Measurements from ENCODE around the gene MTG2. TPM values are rescaled to one million over a fixed set of nuclear protein-coding genes. Genes with fewer than 3 reads are reported as not detected.

Gene MTG2
- total and polyA plus RNA-seq, 2 of the 13 experiments (the other 11 are each of a cell fraction or from before 2014, with no cell fraction given): 20.4 to 37.8 TPM

DNA sequence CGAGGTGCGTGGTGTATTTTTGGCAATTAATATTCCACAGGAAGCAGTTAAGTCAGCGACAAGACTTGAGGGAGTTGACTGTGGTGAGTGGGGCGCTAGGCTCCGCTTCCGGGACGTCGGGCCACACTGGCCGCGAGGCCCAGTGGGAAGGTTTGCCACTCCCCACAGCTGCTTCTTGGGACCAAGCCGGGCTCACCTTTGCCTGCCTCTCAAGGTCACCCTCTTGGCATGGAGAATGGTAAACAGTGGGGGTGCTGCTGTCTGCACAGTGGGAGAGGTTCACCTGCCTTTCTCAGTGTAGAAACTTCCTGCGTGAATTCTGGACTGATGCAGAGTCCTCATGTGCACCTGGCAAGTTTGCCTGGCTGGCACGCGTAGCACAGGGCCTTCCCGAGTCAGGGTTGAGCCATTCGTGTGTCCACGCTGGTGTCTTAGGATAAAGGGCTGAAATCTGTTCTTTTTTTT, 61.8 kb downstream of the MTG2 start (continued):
- TF ChIP-seq IKZF5 (CRISPR knock-in tag; IDR thresholded peaks at IDR 0.05) (0 out of 2 replicates have a peak, but pooled peaks have one; percentile 43), PLRG1 (conservative IDR thresholded peaks at IDR 0.05) (no peak), ZBTB38 (CRISPR knock-in tag; IDR thresholded peaks at IDR 0.05) (peak; percentile 91), EEA1 (CRISPR knock-in tag; IDR thresholded peaks at IDR 0.05; ENCODE audit: borderline replicate concordance) (0 out of 2 replicates have a peak, but pooled peaks have one; percentile 17), ZNF234 (CRISPR knock-in tag; conservative IDR thresholded peaks at IDR 0.05) (no peak), ZNF451 (CRISPR knock-in tag; IDR thresholded peaks at IDR 0.05) (no peak), MTA1 (CRISPR knock-in tag; IDR thresholded peaks at IDR 0.05; ENCODE audit: borderline replicate concordance) (peak; percentile 44; the same call in 1 of the 2 replicates), TEAD3 (CRISPR knock-in tag; optimal IDR thresholded peaks at IDR 0.05; ENCODE audit: borderline replicate concordance) (peak; percentile 28), SMAD1 (CRISPR knock-in tag; IDR thresholded peaks at IDR 0.05; ENCODE audit: borderline replicate concordance, low read depth) (no peak), KLF11 (CRISPR knock-in tag; IDR thresholded peaks at IDR 0.05) (no peak), NCOA1 (CRISPR knock-in tag; IDR thresholded peaks at IDR 0.05) (no peak), ELF3 (CRISPR knock-in tag; IDR thresholded peaks at IDR 0.05) (no peak), ZNF7 (CRISPR knock-in tag; IDR thresholded peaks at IDR 0.05) (no peak), PHF8 (CRISPR knock-in tag; IDR thresholded peaks at IDR 0.05) (no peak), ZNF432 (CRISPR knock-in tag; IDR thresholded peaks at IDR 0.05; ENCODE audit: borderline replicate concordance) (no peak), MED1 (CRISPR knock-in tag; IDR thresholded peaks at IDR 0.05) (no peak), ZNF484 (CRISPR knock-in tag; IDR thresholded peaks at IDR 0.05; ENCODE audit: borderline replicate concordance, low read depth) (no peak), ZSCAN21 (CRISPR knock-in tag; IDR thresholded peaks at IDR 0.05; ENCODE audit: borderline replicate concordance) (no peak), ZFP82 (CRISPR knock-in tag; IDR thresholded peaks at IDR 0.05; ENCODE audit: borderline replicate concordance) (no peak), SRY (CRISPR knock-in tag; IDR thresholded peaks at IDR 0.05) (0 out of 2 replicates have a peak, but pooled peaks have one; percentile 26), NFKBIZ (CRISPR knock-in tag; IDR thresholded peaks at IDR 0.05) (no peak), SAFB2 (CRISPR knock-in tag; IDR thresholded peaks at IDR 0.05; ENCODE audit: borderline replicate concordance, low read depth) (no peak), CBFB (CRISPR knock-in tag; IDR thresholded peaks at IDR 0.05) (no peak), ZSCAN5A (CRISPR knock-in tag; IDR thresholded peaks at IDR 0.05; ENCODE audit: borderline replicate concordance) (peak; percentile 67; the same call in 1 of the 2 replicates)
- TF ChIP-seq, protein P1, sequence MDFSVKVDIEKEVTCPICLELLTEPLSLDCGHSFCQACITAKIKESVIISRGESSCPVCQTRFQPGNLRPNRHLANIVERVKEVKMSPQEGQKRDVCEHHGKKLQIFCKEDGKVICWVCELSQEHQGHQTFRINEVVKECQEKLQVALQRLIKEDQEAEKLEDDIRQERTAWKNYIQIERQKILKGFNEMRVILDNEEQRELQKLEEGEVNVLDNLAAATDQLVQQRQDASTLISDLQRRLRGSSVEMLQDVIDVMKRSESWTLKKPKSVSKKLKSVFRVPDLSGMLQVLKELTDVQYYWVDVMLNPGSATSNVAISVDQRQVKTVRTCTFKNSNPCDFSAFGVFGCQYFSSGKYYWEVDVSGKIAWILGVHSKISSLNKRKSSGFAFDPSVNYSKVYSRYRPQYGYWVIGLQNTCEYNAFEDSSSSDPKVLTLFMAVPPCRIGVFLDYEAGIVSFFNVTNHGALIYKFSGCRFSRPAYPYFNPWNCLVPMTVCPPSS (IDR thresholded peaks at IDR 0.05): no peak
- TF ChIP-seq, protein P2, sequence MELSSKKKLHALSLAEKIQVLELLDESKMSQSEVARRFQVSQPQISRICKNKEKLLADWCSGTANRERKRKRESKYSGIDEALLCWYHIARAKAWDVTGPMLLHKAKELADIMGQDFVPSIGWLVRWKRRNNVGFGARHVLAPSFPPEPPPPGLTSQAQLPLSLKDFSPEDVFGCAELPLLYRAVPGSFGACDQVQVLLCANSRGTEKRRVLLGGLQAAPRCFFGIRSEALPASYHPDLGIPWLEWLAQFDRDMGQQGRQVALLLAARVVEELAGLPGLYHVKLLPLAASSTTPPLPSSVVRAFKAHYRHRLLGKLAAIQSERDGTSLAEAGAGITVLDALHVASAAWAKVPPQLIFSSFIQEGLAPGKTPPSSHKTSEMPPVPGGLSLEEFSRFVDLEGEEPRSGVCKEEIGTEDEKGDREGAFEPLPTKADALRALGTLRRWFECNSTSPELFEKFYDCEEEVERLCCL (CRISPR knock-in tag; IDR thresholded peaks at IDR 0.05; ENCODE audit: borderline replicate concordance): no peak

Data from HepG2 (cell line).